Prostate gland (tissue), 2 donors: ENCODE data around the gene UNC13D.

Experiments used
- POLR2A ChIP-seq: fragments of 450-650 bp; IDR thresholded peaks from one replicate; pipeline ENCODE4 v1.6.1; 2016; ENCODE audit warnings: antibody characterized with exemption, mild to moderate bottlenecking
- TF ChIP-seq, protein P1 (sequence below), 4 experiments: fragments of 200-600 bp in 2 of 4; fragments of 450-650 bp in 2 of 4; sonication (generic) in 2 of 4; IDR thresholded peaks; 1 replicate in 3 of 4; 2 replicates in 1 of 4; pipeline ENCODE4 v1.5.1; 2016 to 2019; ENCODE audit warnings: antibody characterized with exemption in 4 of 4, mild to moderate bottlenecking in 2 of 4, moderate library complexity in 2 of 4

DNA sequence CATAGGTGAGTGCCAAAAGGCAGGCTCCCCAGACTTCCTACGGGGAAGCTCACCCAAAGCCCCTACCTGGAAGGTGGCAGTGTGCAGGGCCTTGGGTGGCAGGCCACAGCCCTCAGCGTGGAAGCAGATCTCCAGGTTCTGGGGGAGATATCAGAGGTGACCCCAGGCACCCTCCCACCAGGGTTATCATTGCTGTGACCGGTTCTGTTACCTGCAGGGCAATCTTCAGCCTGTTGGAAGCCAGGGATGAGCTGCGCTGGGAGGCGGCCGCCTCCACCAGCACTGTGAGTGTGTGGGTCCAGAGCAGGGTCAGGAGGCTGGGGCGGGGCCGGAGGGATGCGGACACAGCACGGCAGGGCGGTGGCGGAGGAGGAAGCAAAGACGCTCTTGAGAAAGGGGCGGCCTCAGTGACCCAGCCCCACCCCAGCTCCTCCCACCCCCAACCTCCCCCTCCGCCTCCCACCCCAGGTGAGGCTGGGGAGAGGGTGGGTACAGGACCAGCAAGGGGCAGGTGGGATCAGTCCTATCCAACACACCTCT, 13.1 kb downstream of the UNC13D start:
- TF ChIP-seq, protein P1, sequence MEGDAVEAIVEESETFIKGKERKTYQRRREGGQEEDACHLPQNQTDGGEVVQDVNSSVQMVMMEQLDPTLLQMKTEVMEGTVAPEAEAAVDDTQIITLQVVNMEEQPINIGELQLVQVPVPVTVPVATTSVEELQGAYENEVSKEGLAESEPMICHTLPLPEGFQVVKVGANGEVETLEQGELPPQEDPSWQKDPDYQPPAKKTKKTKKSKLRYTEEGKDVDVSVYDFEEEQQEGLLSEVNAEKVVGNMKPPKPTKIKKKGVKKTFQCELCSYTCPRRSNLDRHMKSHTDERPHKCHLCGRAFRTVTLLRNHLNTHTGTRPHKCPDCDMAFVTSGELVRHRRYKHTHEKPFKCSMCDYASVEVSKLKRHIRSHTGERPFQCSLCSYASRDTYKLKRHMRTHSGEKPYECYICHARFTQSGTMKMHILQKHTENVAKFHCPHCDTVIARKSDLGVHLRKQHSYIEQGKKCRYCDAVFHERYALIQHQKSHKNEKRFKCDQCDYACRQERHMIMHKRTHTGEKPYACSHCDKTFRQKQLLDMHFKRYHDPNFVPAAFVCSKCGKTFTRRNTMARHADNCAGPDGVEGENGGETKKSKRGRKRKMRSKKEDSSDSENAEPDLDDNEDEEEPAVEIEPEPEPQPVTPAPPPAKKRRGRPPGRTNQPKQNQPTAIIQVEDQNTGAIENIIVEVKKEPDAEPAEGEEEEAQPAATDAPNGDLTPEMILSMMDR (IDR thresholded peaks at IDR 0.05) = no peak
- TF ChIP-seq POLR2A = no peak
